Fibroblast of lung (primary cell): ENCODE data around the gene TBXA2R.

Experiments
- CTCF ChIP-seq, 2 donors: IDR thresholded peaks in 1 of 2; conservative IDR thresholded peaks in 1 of 2; 1 replicate in 1 of 2; 2 replicates in 1 of 2; pipeline ENCODE4 v1.5.1; 2011 to 2012; ENCODE audit warnings: low read length in 2 of 2, control low read depth in 1 of 2, inconsistent platforms in 1 of 2, low read depth in 1 of 2, mild to moderate bottlenecking in 1 of 2
- EZH2 ChIP-seq: IDR thresholded peaks from 2 replicates; pipeline ENCODE4 v1.5.1; 2012; ENCODE audit warnings: low read length, control low read depth, mild to moderate bottlenecking; ENCODE audit errors: missing control alignments

- no peak for TF ChIP-seq CTCF (conservative IDR thresholded peaks at IDR 0.05 in 1 of 2, IDR thresholded peaks at IDR 0.05 in 1 of 2; ENCODE audit: low read depth in 1 of 2, low read length in 2 of 2)
- TF ChIP-seq EZH2 = no peak
These were observed 9.0 kb upstream of the TBXA2R start for GRCh38 chr19:3615524-3616135.
